Measurements from ENCODE around the gene DUOX1.

- no peak for TF ChIP-seq CTCF (IDR thresholded peaks at IDR 0.05)
- TF ChIP-seq POLR2A (IDR thresholded peaks at IDR 0.05) = no peak
Observed at GRCh38 chr15:45134046-45134445, 4.3 kb downstream of the DUOX1 start.
